Stomach smooth muscle (tissue), 2 donors: ENCODE data around the gene METTL27.

Experiments
- H3K27ac ChIP-seq: one replicate; pipeline ENCODE4 v1.7.0; 2013; ENCODE audit warnings: mild to moderate bottlenecking, low read length, inconsistent platforms
- H3K27me3 ChIP-seq, 2 donors: one replicate each; pipeline ENCODE4 v1.7.0; 2013; ENCODE audit warnings: low read length in 2 of 2; ENCODE audit not compliant: insufficient read depth in 2 of 2, control insufficient read depth in 1 of 2
- H3K36me3 ChIP-seq, 2 donors: one replicate each; pipeline ENCODE4 v1.7.0; 2013; ENCODE audit warnings: low read length in 2 of 2; ENCODE audit not compliant: control insufficient read depth in 2 of 2, insufficient read depth in 2 of 2
- H3K4me1 ChIP-seq: one replicate; pipeline ENCODE4 v1.7.0; 2013; ENCODE audit warnings: low read length; ENCODE audit not compliant: control insufficient read depth, insufficient read depth
- H3K4me3 ChIP-seq, 2 donors: one replicate each; pipeline ENCODE4 v1.7.0; 2013; ENCODE audit warnings: low read length in 2 of 2
- H3K9ac ChIP-seq, 2 donors: one replicate each; pipeline ENCODE4 v1.7.0; 2013; ENCODE audit warnings: low read length in 2 of 2, mild to moderate bottlenecking in 1 of 2
- H3K9me3 ChIP-seq, 2 donors: one replicate each; pipeline ENCODE4 v1.7.0; 2013; ENCODE audit warnings: low read length in 2 of 2; ENCODE audit not compliant: control insufficient read depth in 2 of 2
- donor health status: healthy.
- donor health status: Pancreatic carcinoma.

Gene METTL27

GRCh38 chr7:73834626-73835191 is 7.6 kb downstream of the METTL27 start:
- no peak overlapping the region for H3K27ac ChIP-seq
- peaks cover 6 to 10% of the 10 kb centered on the region in 2 donors for H3K27me3 ChIP-seq

GRCh38 chr7:73833251-73833919 is 8.9 kb downstream of the METTL27 start:
- Histone ChIP-seq H3K9me3 (no peaks in the 10 kb centered on the region), H3K9ac (no peak overlapping the region), H3K4me1 (peaks cover 2% of the 10 kb centered on the region), H3K27me3 (peaks cover 10% of the 10 kb centered on the region in 2 donors), H3K4me3 (no peak overlapping the region), H3K36me3 (no peaks in the 10 kb centered on the region), H3K27ac (no peak overlapping the region)

More at GRCh38 chr7:73834626-73835191, 7.6 kb downstream of the METTL27 start:
- Histone ChIP-seq H3K9me3 (no peaks in the 10 kb centered on the region), H3K4me1 (peaks cover 2% of the 10 kb centered on the region), H3K36me3 (no peaks in the 10 kb centered on the region), H3K4me3 (no peak overlapping the region), H3K9ac (no peak overlapping the region)

GRCh38 chr7:73832806-73833205 is 9.5 kb downstream of the METTL27 start:
- Histone ChIP-seq H3K36me3 (no peaks in the 10 kb centered on the region), H3K27ac (no peak overlapping the region), H3K9ac (no peak overlapping the region), H3K4me1 (peaks cover 2% of the 10 kb centered on the region), H3K9me3 (no peaks in the 10 kb centered on the region), H3K27me3 (peaks cover 10% of the 10 kb centered on the region in 2 donors), H3K4me3 (no peak overlapping the region)

- peaks cover 6% of the 10 kb centered on the region for H3K4me1 ChIP-seq
- H3K4me3 ChIP-seq = peak overlapping the region in 1 of 2 donors; percentile 8
- no peaks in the 10 kb centered on the region for H3K36me3 ChIP-seq
- no peaks in the 10 kb centered on the region for H3K9me3 ChIP-seq
- H3K9ac ChIP-seq = peak overlapping the region in 1 of 2 donors; percentile 29
- H3K27ac ChIP-seq = no peak overlapping the region
- H3K27me3 ChIP-seq = peaks cover 10% of the 10 kb centered on the region in 2 donors
These were observed 10.3 kb downstream of the METTL27 start for GRCh38 chr7:73831834-73832651.

- Histone ChIP-seq H3K27me3 (peaks cover 10% of the 10 kb centered on the region in 2 donors), H3K4me3 (no peak overlapping the region), H3K9me3 (no peaks in the 10 kb centered on the region), H3K9ac (no peak overlapping the region), H3K4me1 (peaks cover 6% of the 10 kb centered on the region), H3K36me3 (no peaks in the 10 kb centered on the region), H3K27ac (no peak overlapping the region)
These were observed 10.8 kb downstream of the METTL27 start for GRCh38 chr7:73831584-73831833.

GRCh38 chr7:73830681-73831583 is 11.4 kb downstream of the METTL27 start, which contains the start of gene CLDN4:
Gene CLDN4 (plus strand): TSS chr7:73830996. CDS start chr7:73831202, 206 bp downstream.
- Histone ChIP-seq H3K27me3 (peaks cover 10% of the 10 kb centered on the region in 2 donors), H3K4me1 (peaks cover 6% of the 10 kb centered on the region), H3K36me3 (no peaks in the 10 kb centered on the region), H3K9ac (peak within 1 kb of the TSS in 1 of 2 donors; percentile 13), H3K9me3 (no peaks in the 10 kb centered on the region), H3K27ac (no peak within 1 kb of the TSS), H3K4me3 (peak within 1 kb of the TSS in 1 of 2 donors; percentile 8)

- no peaks in the 10 kb centered on the region for H3K36me3 ChIP-seq
- H3K27me3 ChIP-seq = peaks cover 10% of the 10 kb centered on the region in 2 donors
- no peak overlapping the region for H3K27ac ChIP-seq
- no peaks in the 10 kb centered on the region for H3K9me3 ChIP-seq
- H3K4me1 ChIP-seq = peaks cover 6% of the 10 kb centered on the region
- no peak overlapping the region for H3K4me3 ChIP-seq
- H3K9ac ChIP-seq = no peak overlapping the region
These were observed 12.2 kb downstream of the METTL27 start for GRCh38 chr7:73829921-73830680.

- Histone ChIP-seq H3K36me3 (no peaks in the 10 kb centered on the region), H3K9ac (no peak overlapping the region), H3K27me3 (peaks cover 10% of the 10 kb centered on the region in 2 donors), H3K9me3 (no peaks in the 10 kb centered on the region), H3K4me3 (no peak overlapping the region), H3K4me1 (peaks cover 6% of the 10 kb centered on the region), H3K27ac (no peak overlapping the region)
These were observed 12.8 kb downstream of the METTL27 start for GRCh38 chr7:73829505-73829904.

GRCh38 chr7:73828972-73829371 is 13.3 kb downstream of the METTL27 start:
- Histone ChIP-seq H3K9ac (no peak overlapping the region), H3K27ac (no peak overlapping the region), H3K4me1 (peaks cover 6% of the 10 kb centered on the region), H3K4me3 (no peak overlapping the region), H3K36me3 (no peaks in the 10 kb centered on the region), H3K27me3 (peaks cover 10% of the 10 kb centered on the region in 2 donors), H3K9me3 (no peaks in the 10 kb centered on the region)
